Measurements from ENCODE around the gene SLC39A5.
"Not testable (repeated sequence)": the region's sequence is repeated elsewhere in the genome, so short reads cannot be mapped to it uniquely, and the experiment has no call there.

Gene SLC39A5

DNA sequence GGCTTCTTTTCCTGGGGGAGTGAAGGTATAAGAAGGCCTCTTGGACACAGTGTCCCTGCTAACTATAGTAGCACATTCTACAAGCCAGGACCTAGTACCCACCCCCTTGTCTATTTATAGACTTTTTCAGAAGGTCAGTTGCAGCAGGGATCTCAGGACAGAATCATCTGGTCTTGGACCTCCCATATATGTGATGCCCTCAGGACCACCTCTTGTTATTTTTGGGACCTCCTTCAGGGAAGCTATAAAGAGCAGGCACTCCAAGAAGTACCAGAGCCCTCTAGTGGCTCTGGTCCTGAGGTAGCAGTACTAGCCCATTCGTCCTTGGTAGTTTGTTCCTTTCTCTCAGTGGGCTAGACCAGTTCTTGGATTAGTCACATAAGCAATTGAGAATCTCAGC is 41.2 kb downstream of the SLC39A5 start:
- no peak for ATAC-seq
- H3K27me3 Mint-ChIP-seq = no peaks in the 10 kb centered on the region
- H3K9me3 Mint-ChIP-seq = no peaks in the 10 kb centered on the region
- H3K27ac Mint-ChIP-seq = peak overlapping the region; percentile 24
- H3K4me1 Mint-ChIP-seq = peaks cover 17% of the 10 kb centered on the region
- peaks cover 52% of the 10 kb centered on the region for H3K36me3 Mint-ChIP-seq
- H3K4me3 Mint-ChIP-seq = no peak overlapping the region

GRCh38 chr12:56272468-56272867 is 42.6 kb downstream of the SLC39A5 start:
- not testable (repeated sequence) for ATAC-seq, H3K27me3 Mint-ChIP-seq, H3K4me3 Mint-ChIP-seq, H3K4me1 Mint-ChIP-seq, H3K9me3 Mint-ChIP-seq
- Mint-ChIP-seq H3K27ac (peak overlapping the region; percentile 24), H3K36me3 (peaks cover 55% of the 10 kb centered on the region)

DNA sequence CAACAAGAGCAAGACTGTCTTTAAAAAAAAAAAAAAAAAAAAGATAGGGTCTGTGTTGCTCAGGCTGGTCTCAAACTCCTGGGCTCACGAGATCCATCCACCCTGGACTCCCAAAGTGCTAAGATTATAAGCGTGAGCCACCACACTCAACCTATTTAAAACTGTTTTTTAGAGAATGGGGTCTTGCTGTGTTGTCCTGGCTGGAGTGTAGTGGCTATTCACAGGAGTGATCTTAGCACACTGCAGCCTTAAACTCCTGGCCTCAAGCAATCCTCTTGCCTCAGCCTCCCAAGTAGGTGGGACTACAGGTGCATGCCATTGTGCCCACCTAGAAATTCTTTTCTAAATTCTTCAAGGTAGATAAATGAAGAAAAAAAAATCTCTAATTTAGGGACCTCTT is 44.4 kb downstream of the SLC39A5 start:
- H3K27ac Mint-ChIP-seq = no peak overlapping the region
- H3K27me3 Mint-ChIP-seq = no peaks in the 10 kb centered on the region
- H3K9me3 Mint-ChIP-seq = no peaks in the 10 kb centered on the region
- no peak overlapping the region for H3K4me3 Mint-ChIP-seq
- H3K4me1 Mint-ChIP-seq = no peaks in the 10 kb centered on the region
- H3K36me3 Mint-ChIP-seq = peaks cover 52% of the 10 kb centered on the region
- no peak for ATAC-seq

GRCh38 chr12:56278905-56279304 is 49.1 kb downstream of the SLC39A5 start:
- no peaks in the 10 kb centered on the region for H3K9me3 Mint-ChIP-seq
- H3K36me3 Mint-ChIP-seq = peaks cover 54% of the 10 kb centered on the region
- no peak overlapping the region for H3K4me3 Mint-ChIP-seq
- no peak for ATAC-seq
- peaks cover 7% of the 10 kb centered on the region for H3K4me1 Mint-ChIP-seq
- no peaks in the 10 kb centered on the region for H3K27me3 Mint-ChIP-seq
- no peak overlapping the region for H3K27ac Mint-ChIP-seq

DNA sequence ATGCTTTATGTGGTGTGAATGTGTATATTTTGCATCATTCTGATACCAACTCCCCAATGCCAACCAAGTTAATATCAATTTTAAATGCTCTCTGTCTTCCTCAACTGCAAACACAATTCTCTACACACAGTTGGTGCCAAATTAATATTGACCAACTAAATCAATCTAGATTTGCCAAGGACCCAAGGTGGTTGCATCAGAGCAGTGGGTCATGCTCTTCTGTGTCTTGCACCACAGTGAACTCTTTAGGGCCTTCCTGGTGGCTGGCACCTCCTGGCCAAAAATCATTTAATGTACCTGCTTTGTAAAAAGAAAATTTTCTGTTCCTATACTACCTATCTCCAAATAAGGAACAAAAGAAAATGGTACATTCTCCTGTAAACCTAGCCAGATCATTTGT is 51.0 kb downstream of the SLC39A5 start:
- H3K27me3 Mint-ChIP-seq = no peaks in the 10 kb centered on the region
- no peak for ATAC-seq
- no peak overlapping the region for H3K4me3 Mint-ChIP-seq
- peaks cover 51% of the 10 kb centered on the region for H3K36me3 Mint-ChIP-seq
- H3K9me3 Mint-ChIP-seq = no peaks in the 10 kb centered on the region
- peak overlapping the region; percentile 59 for H3K27ac Mint-ChIP-seq
- peaks cover 7% of the 10 kb centered on the region for H3K4me1 Mint-ChIP-seq

DNA sequence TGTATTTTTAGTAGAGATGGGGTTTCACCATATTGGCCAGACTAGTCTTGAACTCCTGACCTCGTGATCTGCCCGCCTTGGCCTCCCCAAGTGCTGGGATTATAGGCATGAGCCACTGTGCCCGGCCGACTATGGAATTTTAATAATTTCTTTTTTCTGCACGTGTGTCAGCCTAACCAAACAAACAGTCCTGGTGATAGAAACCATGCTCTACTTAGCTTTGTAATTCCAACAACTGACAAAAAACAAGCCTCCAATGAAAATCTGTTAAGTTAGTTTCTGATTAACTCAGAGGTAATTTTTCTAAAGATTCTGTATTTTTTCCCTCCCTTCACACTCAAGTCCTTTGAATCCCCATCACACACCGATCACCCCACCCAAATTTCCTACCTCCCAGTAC is 52.2 kb downstream of the SLC39A5 start:
- Mint-ChIP-seq H3K9me3 (no peaks in the 10 kb centered on the region), H3K36me3 (peaks cover 59% of the 10 kb centered on the region), H3K27me3 (no peaks in the 10 kb centered on the region), H3K4me1 (peaks cover 7% of the 10 kb centered on the region), H3K27ac (peak overlapping the region; percentile 59), H3K4me3 (no peak overlapping the region)
- ATAC-seq = no peak

- H3K9me3 Mint-ChIP-seq = no peaks in the 10 kb centered on the region
- peaks cover 7% of the 10 kb centered on the region for H3K4me1 Mint-ChIP-seq
- H3K36me3 Mint-ChIP-seq = peaks cover 60% of the 10 kb centered on the region
- peak overlapping the region; percentile 59 for H3K27ac Mint-ChIP-seq
- H3K4me3 Mint-ChIP-seq = no peak overlapping the region
- H3K27me3 Mint-ChIP-seq = no peaks in the 10 kb centered on the region
- ATAC-seq = no peak
These were observed 52.7 kb downstream of the SLC39A5 start for GRCh38 chr12:56282579-56282978.

DNA sequence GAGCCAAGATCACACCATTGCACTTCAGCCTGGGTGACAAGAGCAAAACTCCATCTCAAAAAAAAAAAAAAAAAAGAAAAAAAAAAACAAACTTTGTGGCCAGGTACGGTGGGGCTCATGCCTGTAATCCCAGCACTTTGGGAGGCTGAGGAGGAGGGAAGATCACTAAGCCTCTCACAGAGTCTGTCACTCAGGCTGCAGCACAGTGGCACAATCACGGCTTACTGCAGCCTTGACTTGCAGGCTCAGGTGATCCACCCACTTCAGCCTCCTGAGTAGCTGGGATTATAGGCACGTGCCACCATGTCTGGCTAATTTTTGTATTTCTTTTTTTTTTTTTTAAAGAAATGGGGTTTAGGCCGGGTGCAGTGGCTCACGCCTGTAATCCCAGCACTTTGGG is 54.4 kb downstream of the SLC39A5 start:
- not testable (repeated sequence) for H3K9me3 Mint-ChIP-seq, H3K4me3 Mint-ChIP-seq
- peaks cover 60% of the 10 kb centered on the region for H3K36me3 Mint-ChIP-seq

DNA sequence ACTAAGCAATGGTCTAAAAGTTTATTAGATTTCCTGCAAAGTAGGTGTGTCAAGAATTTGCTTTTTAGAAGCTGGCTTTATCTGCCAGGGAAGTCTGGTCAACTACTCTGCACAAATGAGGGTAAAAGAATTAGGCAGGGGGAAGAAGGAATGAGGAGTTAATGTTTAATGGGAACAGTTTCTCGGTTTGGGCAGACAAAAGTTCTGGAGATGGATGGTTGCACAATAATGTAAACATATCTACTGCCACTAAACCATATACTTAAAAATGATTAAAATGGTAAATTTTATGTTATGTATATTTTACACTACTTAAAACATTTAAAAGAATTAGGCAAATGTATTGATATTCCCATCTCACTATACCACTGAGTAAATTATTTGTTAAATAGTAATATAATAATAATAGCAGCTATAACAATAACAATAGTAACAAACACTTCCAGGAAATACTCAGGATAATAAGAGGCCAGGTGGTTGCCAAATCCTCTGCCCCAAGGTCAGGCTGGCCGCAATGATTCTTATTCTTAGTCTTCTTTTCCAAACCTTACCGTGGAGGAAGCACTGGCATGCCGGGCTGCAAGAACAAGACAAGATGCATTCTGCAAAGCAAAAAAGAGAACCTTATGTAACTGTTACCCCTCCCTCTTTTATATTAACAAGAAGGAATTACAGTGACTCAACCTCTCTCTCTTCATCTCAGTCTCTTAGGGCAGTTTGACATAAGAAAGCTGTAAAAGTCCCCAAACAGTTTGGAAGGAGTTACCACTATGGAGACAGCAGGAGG is 56.4 kb downstream of the SLC39A5 start:
- peaks cover 53% of the 10 kb centered on the region for H3K36me3 Mint-ChIP-seq
- H3K4me3 Mint-ChIP-seq = no peak overlapping the region
- ATAC-seq = no peak
- no peaks in the 10 kb centered on the region for H3K9me3 Mint-ChIP-seq
- peaks cover 9% of the 10 kb centered on the region for H3K4me1 Mint-ChIP-seq
- peak overlapping the region; percentile 17 for H3K27ac Mint-ChIP-seq
- no peaks in the 10 kb centered on the region for H3K27me3 Mint-ChIP-seq

More for the DNA sequence above, 54.4 kb downstream of the SLC39A5 start:
- not testable (repeated sequence) for H3K27me3 Mint-ChIP-seq, H3K4me1 Mint-ChIP-seq, ATAC-seq, H3K27ac Mint-ChIP-seq
